Erythroblast (primary cell): ENCODE measurements around the gene USP49.

Source experiments
- GATA1 ChIP-seq: IDR thresholded peaks from 2 replicates; pipeline ENCODE4 v1.6.1; 2011; ENCODE audit warnings: low read depth, mild to moderate bottlenecking, control low read depth, low read length, moderate library complexity
- POLR2A ChIP-seq: IDR thresholded peaks from 2 replicates; pipeline ENCODE4 v1.6.1; 2011; ENCODE audit warnings: mild to moderate bottlenecking, low read length

DNA sequence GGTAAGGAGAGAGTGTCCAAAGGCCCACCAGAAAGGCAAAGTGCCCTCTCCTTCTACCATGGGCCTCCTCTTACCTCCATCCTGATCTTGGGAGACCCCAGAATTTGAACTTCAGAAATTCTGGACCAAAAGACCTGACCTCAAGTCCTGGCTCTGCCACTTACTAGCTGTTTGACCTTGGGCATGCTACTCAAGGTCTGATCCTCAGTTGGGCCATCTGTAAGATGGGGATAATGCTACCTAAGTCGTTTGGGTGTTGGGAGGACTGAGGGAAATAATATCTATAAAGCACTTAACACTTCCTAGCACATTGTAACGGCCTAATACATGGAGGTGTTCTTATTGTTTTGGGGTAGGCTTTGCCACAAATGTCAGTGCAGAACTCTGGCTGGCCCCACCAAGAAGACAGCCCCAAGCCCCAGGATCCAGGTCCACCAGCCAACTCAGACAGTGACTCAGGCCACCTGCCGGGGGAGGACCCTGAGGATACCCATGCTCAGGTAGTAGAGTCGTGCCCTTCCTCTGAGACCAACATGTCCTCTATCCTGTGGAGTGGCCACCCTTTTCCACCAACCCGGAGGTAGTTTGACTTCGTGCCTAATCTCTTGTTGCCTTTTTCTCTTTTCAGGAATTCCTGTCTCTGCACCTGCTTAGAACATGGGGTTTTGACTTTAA lies 111.9 kb downstream of the USP49 start:
- TF ChIP-seq POLR2A (no peak), GATA1 (no peak)
